8988T (cell line): ENCODE measurements around the gene C10orf120.

Source experiments
- DNase-seq: peaks from one replicate; pipeline ENCODE4 v3.0.0; 2011

Gene C10orf120

GRCh38 chr10:122699796-122700455 lies at the start of gene C10orf120:
TSS of gene C10orf120 (minus strand) at chr10:122699846. CDS start at chr10:122699790, 56 bp downstream.
- no peak for DNase-seq

DNA sequence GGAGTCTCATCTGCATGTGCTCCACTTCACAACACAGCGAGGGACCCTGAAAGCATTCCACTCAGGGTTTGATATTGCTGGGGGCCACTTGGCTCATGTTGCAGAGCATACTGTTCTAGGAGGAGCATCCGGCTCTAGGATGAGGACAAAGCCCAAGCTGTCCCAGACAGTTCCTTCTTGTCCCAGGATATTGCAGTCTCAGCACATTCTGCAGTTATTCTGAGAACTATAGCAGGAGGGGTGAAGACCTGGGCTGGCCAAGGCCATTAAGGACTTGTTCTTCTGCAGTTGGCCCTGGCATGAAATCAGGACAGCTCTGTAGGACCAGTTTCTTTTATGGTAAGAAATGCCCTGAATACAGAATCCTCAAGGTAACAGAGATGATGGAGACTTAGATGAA lies 48.9 kb upstream of the C10orf120 start:
- no peak for DNase-seq

DNA sequence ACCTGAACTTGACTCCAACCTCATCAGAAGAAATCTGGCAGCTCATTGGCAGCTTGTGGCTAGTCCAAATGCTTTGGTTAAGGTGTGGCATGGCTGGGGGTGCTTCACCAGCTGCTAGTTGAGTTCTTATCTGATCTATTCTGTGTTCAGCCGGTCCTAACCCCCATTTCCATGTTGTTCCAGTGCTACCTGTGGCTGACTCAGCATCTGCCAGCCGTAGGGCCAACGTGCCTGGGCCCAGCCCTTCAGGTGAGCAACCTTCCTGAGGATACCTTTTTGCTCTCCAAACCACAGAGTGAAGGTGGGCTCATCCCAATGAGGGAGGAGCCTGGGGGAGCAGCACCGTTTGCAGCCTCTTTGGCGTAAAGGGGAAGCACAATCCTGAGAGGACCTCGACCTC lies 46.8 kb upstream of the C10orf120 start:
- no peak for DNase-seq

DNA sequence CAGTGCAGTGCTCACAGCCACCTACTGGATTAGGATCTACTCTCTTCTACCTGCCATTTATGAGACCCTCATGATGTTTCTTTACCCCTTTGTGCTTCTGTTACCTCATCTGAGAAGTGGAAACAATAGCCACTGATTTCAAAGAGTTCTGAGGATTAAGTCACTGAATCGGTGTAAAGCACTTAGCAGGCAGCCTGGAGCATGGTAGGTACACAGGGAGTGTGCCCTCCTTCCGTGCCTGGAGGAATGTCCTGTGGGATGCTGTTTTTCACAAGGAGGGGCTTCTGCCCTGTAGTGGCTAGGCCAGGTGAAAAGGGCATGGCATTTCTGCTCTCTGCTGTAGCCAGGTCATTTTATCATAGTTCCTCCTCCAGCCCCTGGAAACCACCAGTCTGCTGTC lies 44.6 kb upstream of the C10orf120 start:
- no peak for DNase-seq

- no peak for DNase-seq
These were observed 41.0 kb upstream of the C10orf120 start for GRCh38 chr10:122740640-122741039.

- DNase-seq: no peak
These were observed 38.4 kb upstream of the C10orf120 start for GRCh38 chr10:122738031-122738430.

GRCh38 chr10:122733931-122734665 lies 34.5 kb upstream of the C10orf120 start:
- no peak for DNase-seq

DNA sequence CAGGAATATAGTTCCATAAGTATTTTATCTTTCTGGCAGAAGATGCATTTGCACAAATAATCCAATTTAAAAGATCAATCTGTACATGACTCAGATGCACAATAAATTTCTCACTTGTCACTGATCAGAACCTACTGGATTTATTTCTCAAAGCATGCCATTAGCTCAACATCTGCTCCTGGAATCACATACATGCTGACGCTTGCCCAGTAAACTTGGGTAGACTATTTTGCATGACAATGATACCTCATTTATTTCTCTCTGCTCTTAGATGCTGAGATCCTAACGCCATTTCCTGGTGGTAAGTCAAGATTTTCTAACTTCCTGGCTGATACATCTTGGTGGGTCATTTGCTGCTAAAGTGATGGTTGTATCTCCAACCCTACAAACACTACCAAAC lies 33.8 kb upstream of the C10orf120 start:
- DNase-seq: no peak

- DNase-seq: no peak
These were observed 30.6 kb upstream of the C10orf120 start for GRCh38 chr10:122730238-122730637.

DNA sequence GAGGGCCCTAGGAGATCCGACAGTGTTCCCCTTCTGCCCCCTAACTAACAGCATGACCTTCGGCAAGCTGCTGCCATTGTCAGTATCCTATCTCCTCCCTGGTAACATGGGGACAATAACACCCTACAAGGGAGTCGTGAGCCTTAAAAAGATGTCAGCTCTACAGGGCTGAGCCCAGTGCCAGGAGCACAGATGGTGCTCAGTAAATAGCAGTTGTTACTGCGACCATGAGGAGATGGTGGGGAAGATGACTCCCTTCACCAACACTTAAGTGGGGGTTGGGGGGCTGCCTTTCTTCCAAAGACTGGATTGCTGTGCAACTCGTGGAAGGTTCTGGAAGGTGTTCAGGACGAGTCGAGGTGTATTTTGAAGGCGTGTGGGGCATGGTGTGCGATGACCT lies 29.5 kb upstream of the C10orf120 start:
- no peak for DNase-seq

GRCh38 chr10:122727426-122727825 lies 27.8 kb upstream of the C10orf120 start:
- no peak for DNase-seq

- no peak for DNase-seq
These were observed 26.1 kb upstream of the C10orf120 start for GRCh38 chr10:122725768-122726167.

GRCh38 chr10:122725006-122725405 lies 25.4 kb upstream of the C10orf120 start:
- DNase-seq: no peak

DNA sequence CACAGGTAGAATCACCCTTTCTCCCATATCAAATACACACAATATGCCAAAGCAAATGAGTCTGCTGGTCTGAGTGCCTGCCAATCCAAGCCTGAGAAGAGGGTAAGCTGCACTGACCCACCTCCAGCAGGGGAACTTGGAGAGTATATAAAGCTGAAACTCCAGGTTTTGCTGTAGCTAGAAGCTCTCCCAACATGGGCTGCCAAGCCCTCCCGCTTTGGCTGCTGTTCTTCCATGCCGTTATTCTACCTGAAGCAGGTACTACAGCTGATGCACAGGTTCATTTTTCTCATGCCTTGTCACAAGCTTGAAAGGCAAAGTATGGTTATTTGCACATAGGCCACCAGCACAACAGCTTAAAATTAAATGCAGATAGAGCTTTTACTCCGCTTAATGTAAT lies 21.5 kb upstream of the C10orf120 start:
- no peak for DNase-seq

DNA sequence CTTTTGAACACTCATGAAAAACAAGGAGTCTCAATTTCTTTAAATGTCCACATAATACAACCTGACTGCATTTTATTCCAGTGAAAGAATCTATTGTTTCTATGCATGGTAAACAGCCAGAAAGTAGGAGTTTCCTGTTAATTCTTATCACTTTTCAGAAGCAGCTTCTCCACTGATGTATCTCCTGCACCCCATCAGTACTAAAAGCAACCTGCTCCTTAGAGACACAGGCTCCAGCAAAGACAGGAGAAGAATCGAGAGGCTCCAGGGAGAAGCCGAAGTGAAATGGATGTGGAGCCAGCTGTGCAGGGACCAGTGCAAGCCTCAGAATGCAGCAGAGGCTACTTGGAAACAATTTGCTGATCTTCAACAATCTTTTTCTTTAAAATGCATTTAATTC lies 16.4 kb upstream of the C10orf120 start:
- DNase-seq: no peak

DNA sequence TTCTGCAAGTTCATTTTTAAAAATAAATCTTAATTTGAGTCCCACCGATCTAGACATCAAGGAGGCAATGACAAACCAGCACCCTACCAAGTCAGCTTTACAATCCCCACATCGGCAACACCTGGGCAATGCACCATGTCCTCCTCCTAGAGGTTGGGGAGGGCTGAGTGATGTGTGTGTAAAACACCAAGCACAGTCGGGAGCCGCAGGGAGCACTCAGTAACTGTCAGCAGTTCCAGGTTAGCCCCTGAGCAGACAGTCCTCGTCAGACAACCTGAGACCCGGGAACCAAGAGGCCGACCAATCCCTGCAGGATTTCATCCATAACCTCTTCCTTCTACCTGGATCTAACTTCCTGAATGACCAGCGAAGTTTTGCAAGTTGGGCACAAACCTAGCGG lies 15.9 kb upstream of the C10orf120 start:
- DNase-seq: no peak

- DNase-seq: no peak
These were observed 13.6 kb upstream of the C10orf120 start for GRCh38 chr10:122713091-122713885.

GRCh38 chr10:122710576-122710975 lies 10.9 kb upstream of the C10orf120 start:
- no peak for DNase-seq

DNA sequence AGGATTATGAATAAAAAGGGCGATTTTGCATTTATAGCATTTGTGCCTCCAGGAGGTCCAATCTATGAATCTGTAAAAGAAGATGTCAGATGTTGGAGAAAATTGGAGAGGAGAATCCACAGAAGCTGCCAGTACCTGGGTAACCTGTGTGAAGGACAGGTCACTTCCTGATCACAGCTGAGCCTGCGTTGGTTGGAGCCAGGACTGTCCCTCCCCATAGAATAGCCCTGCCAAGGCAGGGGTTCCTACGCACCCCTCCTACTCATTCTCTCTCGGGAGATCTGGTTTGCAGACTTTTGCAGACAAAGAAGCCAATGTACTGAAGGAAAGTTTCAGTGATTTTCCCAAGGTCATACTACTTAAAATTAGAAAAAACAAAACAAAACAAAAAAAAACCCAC lies 10.3 kb upstream of the C10orf120 start:
- DNase-seq: no peak

DNA sequence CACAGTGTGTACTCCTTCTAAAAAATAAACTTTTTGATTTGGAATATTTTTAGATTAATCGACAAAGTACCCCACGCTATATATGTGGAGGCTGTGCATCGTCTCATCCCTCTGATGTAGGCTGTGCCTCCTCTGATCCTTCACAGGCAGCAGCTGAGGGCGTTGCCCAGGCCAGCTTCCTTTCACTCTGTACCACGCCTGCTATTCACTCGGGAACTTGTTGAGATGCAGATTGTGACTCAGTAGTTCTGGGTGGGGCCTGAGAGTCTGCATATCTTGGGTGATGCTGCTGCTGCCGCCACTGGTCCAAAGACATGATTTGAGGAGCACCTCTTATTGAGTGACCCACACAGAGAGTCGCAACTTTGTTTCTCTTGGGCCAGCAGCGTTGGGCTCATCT lies 7.9 kb upstream of the C10orf120 start:
- no peak for DNase-seq

DNA sequence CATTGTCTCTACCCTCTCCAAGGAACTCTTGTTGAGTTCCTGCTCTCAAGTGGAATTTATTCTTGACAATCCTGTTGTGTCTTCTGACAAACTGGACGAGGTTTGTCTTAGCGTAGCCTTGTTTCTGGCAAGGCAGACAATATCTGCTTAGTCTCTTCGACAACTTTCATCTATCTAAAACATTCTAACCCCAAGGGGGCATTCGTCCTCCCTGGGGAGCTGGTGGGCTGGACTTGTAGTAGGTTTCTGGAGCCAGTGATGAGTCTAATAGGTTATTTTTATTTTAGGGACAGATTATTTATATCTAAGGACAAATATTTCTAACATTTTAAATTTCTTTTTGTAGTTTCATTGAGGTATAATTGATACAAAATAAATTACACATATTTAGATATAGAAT lies 7.3 kb upstream of the C10orf120 start:
- no peak for DNase-seq

GRCh38 chr10:122706467-122706866 lies 6.8 kb upstream of the C10orf120 start:
- DNase-seq: no peak

- peak; percentile 47 for DNase-seq
These were observed 4.1 kb upstream of the C10orf120 start for GRCh38 chr10:122703483-122704448.
